Testis (tissue), 2 donors: ENCODE data around the gene TLCD4.

Experiments
- POLR2A ChIP-seq: fragments of 450-650 bp; IDR thresholded peaks from one replicate; pipeline ENCODE4 v1.6.1; 2017; ENCODE audit warnings: antibody characterized with exemption, mild to moderate bottlenecking, moderate library complexity
- TF ChIP-seq, protein P1 (sequence below), 3 experiments: fragments of 450-650 bp in 2 of 3; fragments of 200-600 bp in 1 of 3; sonication (generic) in 1 of 3; IDR thresholded peaks; one replicate each; pipeline ENCODE4 v1.5.1; 2016 to 2019; ENCODE audit warnings: antibody characterized with exemption in 3 of 3, mild to moderate bottlenecking in 2 of 3, moderate library complexity in 1 of 3

DNA sequence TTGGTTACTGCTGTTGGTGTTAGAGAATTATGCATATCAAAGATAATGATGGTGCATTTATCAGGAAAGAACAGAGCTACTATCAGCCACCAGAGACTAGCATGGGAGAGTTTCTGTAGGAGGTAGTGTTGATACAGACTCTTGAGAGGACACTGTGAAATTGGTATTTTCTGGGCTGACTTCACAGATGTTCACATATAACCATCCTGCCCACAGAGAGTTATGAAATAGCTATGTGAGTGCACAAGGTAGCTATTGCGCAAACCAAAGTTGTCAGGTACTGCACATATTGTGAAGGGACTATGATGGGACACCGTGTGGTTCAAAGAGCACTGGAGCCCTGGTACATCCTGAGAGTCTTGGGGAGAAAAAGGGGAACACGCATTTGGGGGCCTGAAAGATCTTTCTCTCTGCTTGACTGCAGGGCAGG, 1.4 kb upstream of the TLCD4 start:
- TF ChIP-seq, protein P1, sequence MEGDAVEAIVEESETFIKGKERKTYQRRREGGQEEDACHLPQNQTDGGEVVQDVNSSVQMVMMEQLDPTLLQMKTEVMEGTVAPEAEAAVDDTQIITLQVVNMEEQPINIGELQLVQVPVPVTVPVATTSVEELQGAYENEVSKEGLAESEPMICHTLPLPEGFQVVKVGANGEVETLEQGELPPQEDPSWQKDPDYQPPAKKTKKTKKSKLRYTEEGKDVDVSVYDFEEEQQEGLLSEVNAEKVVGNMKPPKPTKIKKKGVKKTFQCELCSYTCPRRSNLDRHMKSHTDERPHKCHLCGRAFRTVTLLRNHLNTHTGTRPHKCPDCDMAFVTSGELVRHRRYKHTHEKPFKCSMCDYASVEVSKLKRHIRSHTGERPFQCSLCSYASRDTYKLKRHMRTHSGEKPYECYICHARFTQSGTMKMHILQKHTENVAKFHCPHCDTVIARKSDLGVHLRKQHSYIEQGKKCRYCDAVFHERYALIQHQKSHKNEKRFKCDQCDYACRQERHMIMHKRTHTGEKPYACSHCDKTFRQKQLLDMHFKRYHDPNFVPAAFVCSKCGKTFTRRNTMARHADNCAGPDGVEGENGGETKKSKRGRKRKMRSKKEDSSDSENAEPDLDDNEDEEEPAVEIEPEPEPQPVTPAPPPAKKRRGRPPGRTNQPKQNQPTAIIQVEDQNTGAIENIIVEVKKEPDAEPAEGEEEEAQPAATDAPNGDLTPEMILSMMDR (IDR thresholded peaks at IDR 0.05) = no peak
- no peak for TF ChIP-seq POLR2A
